ENCODE data around the gene CRYZL1. TPM values are rescaled to one million over a fixed set of nuclear protein-coding genes. Genes with fewer than 3 reads are reported as not detected.
A peak's percentile ranks its signal among the peaks of the same experiment; 100 is the strongest.

Gene CRYZL1
- 32.2 TPM for total RNA-seq (ENCODE audit: unreplicated experiment)
- long read RNA-seq, transcript CRYZL1-204 (13 exons, 1,617 nt), result major isoform, 9 of 22 reads
- long read RNA-seq, partial matches to known transcripts, result 1 of 22 reads
- long read RNA-seq, other reads (novel, unspliced or antisense), result 9 of 22 reads

- Mint-ChIP-seq H3K9me3 (ENCODE audit: unreplicated experiment) (no peaks in the 10 kb centered on the region), H3K27me3 (ENCODE audit: unreplicated experiment) (peaks cover 7% of the 10 kb centered on the region), H3K36me3 (ENCODE audit: low read depth, unreplicated experiment) (peaks cover 4% of the 10 kb centered on the region), H3K4me3 (ENCODE audit: unreplicated experiment) (peak within 1 kb of the TSS; percentile 97), H3K4me1 (ENCODE audit: unreplicated experiment) (peaks cover 16% of the 10 kb centered on the region), H3K27ac (ENCODE audit: unreplicated experiment) (peak within 1 kb of the TSS; percentile 98)
- TF ChIP-seq CTCF (IDR thresholded peaks at IDR 0.05; ENCODE audit: unreplicated experiment), result no peak
- peak; percentile 99 for DNase-seq (ENCODE audit: low spot score)
Measured at GRCh38 chr21:33641352-33642026, at the start of gene CRYZL1. Gene CRYZL1, minus strand, starts transcription at chr21:33641741. Its CDS starts 10,190 bp downstream, at chr21:33631551.

- Mint-ChIP-seq H3K4me3 (ENCODE audit: unreplicated experiment) (no peak overlapping the region), H3K36me3 (ENCODE audit: low read depth, unreplicated experiment) (no peaks in the 10 kb centered on the region), H3K27me3 (ENCODE audit: unreplicated experiment) (no peaks in the 10 kb centered on the region), H3K27ac (ENCODE audit: unreplicated experiment) (no peak overlapping the region), H3K4me1 (ENCODE audit: unreplicated experiment) (peaks cover 16% of the 10 kb centered on the region), H3K9me3 (ENCODE audit: unreplicated experiment) (no peaks in the 10 kb centered on the region)
- DNase-seq (ENCODE audit: low spot score), result no peak
- no peak for TF ChIP-seq CTCF (IDR thresholded peaks at IDR 0.05; ENCODE audit: unreplicated experiment)
Measured at GRCh38 chr21:33690874-33691273, 49.3 kb upstream of the CRYZL1 start.

- H3K27ac Mint-ChIP-seq (ENCODE audit: unreplicated experiment), result no peak overlapping the region
- H3K36me3 Mint-ChIP-seq (ENCODE audit: low read depth, unreplicated experiment), result no peaks in the 10 kb centered on the region
- no peak overlapping the region for H3K4me3 Mint-ChIP-seq (ENCODE audit: unreplicated experiment)
- TF ChIP-seq CTCF (IDR thresholded peaks at IDR 0.05; ENCODE audit: unreplicated experiment), result no peak
- no peaks in the 10 kb centered on the region for H3K27me3 Mint-ChIP-seq (ENCODE audit: unreplicated experiment)
- peaks cover 32% of the 10 kb centered on the region for H3K4me1 Mint-ChIP-seq (ENCODE audit: unreplicated experiment)
- H3K9me3 Mint-ChIP-seq (ENCODE audit: unreplicated experiment), result no peaks in the 10 kb centered on the region
- no peak for DNase-seq (ENCODE audit: low spot score)
Measured at GRCh38 chr21:33688353-33688752, 46.8 kb upstream of the CRYZL1 start.

GRCh38 chr21:33687634-33688033, 46.1 kb upstream of the CRYZL1 start:
- no peak for TF ChIP-seq CTCF (IDR thresholded peaks at IDR 0.05; ENCODE audit: unreplicated experiment)
- Mint-ChIP-seq H3K4me1 (ENCODE audit: unreplicated experiment) (peaks cover 36% of the 10 kb centered on the region), H3K36me3 (ENCODE audit: low read depth, unreplicated experiment) (no peaks in the 10 kb centered on the region), H3K27ac (ENCODE audit: unreplicated experiment) (no peak overlapping the region), H3K27me3 (ENCODE audit: unreplicated experiment) (no peaks in the 10 kb centered on the region), H3K4me3 (ENCODE audit: unreplicated experiment) (no peak overlapping the region), H3K9me3 (ENCODE audit: unreplicated experiment) (no peaks in the 10 kb centered on the region)
- DNase-seq (ENCODE audit: low spot score), result no peak

GRCh38 chr21:33686386-33686785, 44.8 kb upstream of the CRYZL1 start:
- Mint-ChIP-seq H3K36me3 (ENCODE audit: low read depth, unreplicated experiment) (no peaks in the 10 kb centered on the region), H3K27me3 (ENCODE audit: unreplicated experiment) (no peaks in the 10 kb centered on the region), H3K4me1 (ENCODE audit: unreplicated experiment) (peaks cover 32% of the 10 kb centered on the region), H3K27ac (ENCODE audit: unreplicated experiment) (no peak overlapping the region), H3K9me3 (ENCODE audit: unreplicated experiment) (no peaks in the 10 kb centered on the region), H3K4me3 (ENCODE audit: unreplicated experiment) (no peak overlapping the region)
- no peak for DNase-seq (ENCODE audit: low spot score)
- TF ChIP-seq CTCF (IDR thresholded peaks at IDR 0.05; ENCODE audit: unreplicated experiment), result no peak

Measured in endothelial cell (in vitro differentiated cells).